Nephron progenitor cell (in vitro differentiated cells): ENCODE results near the gene TAF3.

Experiments used
- DNase-seq: peaks from one replicate; pipeline ENCODE4 v3.0.0; 2021
- H3K27ac Mint-ChIP-seq: 2 replicates; pipeline ENCODE4 v1.8.0; 2021; ENCODE audit warnings: mild to moderate bottlenecking, moderate library complexity, mixed read lengths
- H3K27me3 Mint-ChIP-seq: 2 replicates; pipeline ENCODE4 v1.8.0; 2021; ENCODE audit warnings: mild to moderate bottlenecking, low read depth, mixed read lengths; ENCODE audit not compliant: poor library complexity
- H3K36me3 Mint-ChIP-seq: 2 replicates; pipeline ENCODE4 v1.8.0; 2021; ENCODE audit warnings: low read depth, mixed read lengths
- H3K4me1 Mint-ChIP-seq: 2 replicates; pipeline ENCODE4 v1.8.0; 2021; ENCODE audit warnings: mixed read lengths
- H3K4me3 Mint-ChIP-seq: 2 replicates; pipeline ENCODE4 v1.8.0; 2021; ENCODE audit warnings: mild to moderate bottlenecking, moderate library complexity, mixed read lengths
- H3K9me3 Mint-ChIP-seq: 2 replicates; pipeline ENCODE4 v1.8.0; 2021; ENCODE audit warnings: mild to moderate bottlenecking, moderate library complexity, mixed read lengths
- CTCF ChIP-seq: fragments of 200-600 bp; sonication (generic); IDR thresholded peaks from 2 replicates; pipeline ENCODE4 v1.5.0; 2021; ENCODE audit warnings: antibody characterized with exemption

The TAF3 gene

GRCh38 chr10:7932301-7933036, 114.2 kb downstream of the TAF3 start:
- no peak for TF ChIP-seq CTCF
- Mint-ChIP-seq H3K4me3 (no peak overlapping the region), H3K36me3 (peaks cover 17% of the 10 kb centered on the region), H3K27me3 (no peaks in the 10 kb centered on the region), H3K4me1 (peaks cover 21% of the 10 kb centered on the region), H3K27ac (no peak overlapping the region), H3K9me3 (peaks cover 24% of the 10 kb centered on the region)
- DNase-seq = no peak

- Mint-ChIP-seq H3K4me3 (no peak overlapping the region), H3K27me3 (no peaks in the 10 kb centered on the region), H3K4me1 (peaks cover 16% of the 10 kb centered on the region), H3K9me3 (peaks cover 30% of the 10 kb centered on the region), H3K36me3 (peaks cover 20% of the 10 kb centered on the region), H3K27ac (peak overlapping the region; percentile 8)
- no peak for DNase-seq
- TF ChIP-seq CTCF = no peak
Measured at GRCh38 chr10:7933262-7933661, 115.0 kb downstream of the TAF3 start.

DNA sequence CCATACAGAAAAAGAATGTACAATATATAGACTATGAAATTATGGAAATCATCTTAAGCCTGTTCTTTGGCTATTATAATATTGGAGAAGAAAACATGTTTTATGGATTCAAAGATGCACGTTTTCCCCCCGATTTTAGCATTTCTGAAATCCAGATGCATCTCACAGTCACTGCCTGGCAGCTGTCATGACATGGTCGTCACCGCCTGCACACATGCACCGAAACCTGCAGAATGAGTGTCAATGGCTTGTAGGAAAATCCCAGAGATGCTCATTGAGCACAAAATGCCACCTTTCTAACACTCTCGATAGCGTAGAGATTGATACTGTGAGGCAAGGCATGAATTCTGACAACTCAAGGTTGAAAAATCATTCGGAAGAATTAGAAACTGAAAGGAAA, 115.5 kb downstream of the TAF3 start:
- H3K4me3 Mint-ChIP-seq = no peak overlapping the region
- peaks cover 35% of the 10 kb centered on the region for H3K9me3 Mint-ChIP-seq
- H3K36me3 Mint-ChIP-seq = peaks cover 23% of the 10 kb centered on the region
- peaks cover 16% of the 10 kb centered on the region for H3K4me1 Mint-ChIP-seq
- no peak for TF ChIP-seq CTCF
- no peaks in the 10 kb centered on the region for H3K27me3 Mint-ChIP-seq
- DNase-seq = no peak
- H3K27ac Mint-ChIP-seq = peak overlapping the region; percentile 8

GRCh38 chr10:7937315-7937945, 119.1 kb downstream of the TAF3 start:
- Mint-ChIP-seq H3K4me1 (peaks cover 11% of the 10 kb centered on the region), H3K27me3 (no peaks in the 10 kb centered on the region), H3K27ac (no peak overlapping the region), H3K4me3 (no peak overlapping the region), H3K9me3 (peaks cover 39% of the 10 kb centered on the region), H3K36me3 (peaks cover 30% of the 10 kb centered on the region)
- no peak for TF ChIP-seq CTCF
- DNase-seq = no peak

DNA sequence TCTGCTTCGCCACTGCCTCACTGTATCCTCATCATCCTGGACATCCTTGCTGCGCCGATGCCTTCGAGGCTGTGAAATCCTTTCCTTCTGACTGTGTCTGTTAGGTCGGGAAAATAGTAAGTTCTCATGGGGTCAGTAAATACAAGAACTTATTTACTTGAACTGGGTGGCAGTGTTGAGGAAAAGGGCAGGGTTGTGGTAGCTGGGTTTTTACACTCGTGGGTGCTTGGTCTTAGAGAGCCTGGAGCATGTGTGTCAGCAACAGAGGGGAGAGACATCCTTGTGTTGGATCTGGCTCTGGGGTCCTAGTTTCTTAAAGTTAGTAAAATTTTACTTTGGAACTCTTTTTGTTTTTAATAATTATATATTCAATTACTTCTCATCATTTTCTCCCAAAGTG, 123.3 kb downstream of the TAF3 start:
- DNase-seq = no peak
- Mint-ChIP-seq H3K9me3 (peaks cover 24% of the 10 kb centered on the region), H3K4me3 (no peak overlapping the region), H3K36me3 (peaks cover 22% of the 10 kb centered on the region), H3K27me3 (peaks cover 4% of the 10 kb centered on the region), H3K27ac (no peak overlapping the region), H3K4me1 (peaks cover 21% of the 10 kb centered on the region)
- TF ChIP-seq CTCF = no peak

GRCh38 chr10:7942316-7942715, 124.0 kb downstream of the TAF3 start:
- Mint-ChIP-seq H3K27ac (no peak overlapping the region), H3K36me3 (peaks cover 15% of the 10 kb centered on the region)

More at GRCh38 chr10:7942316-7942715, 124.0 kb downstream of the TAF3 start:
- H3K27me3 Mint-ChIP-seq = peaks cover 6% of the 10 kb centered on the region
- no peak for DNase-seq
- H3K4me3 Mint-ChIP-seq = no peak overlapping the region
- peaks cover 25% of the 10 kb centered on the region for H3K4me1 Mint-ChIP-seq
- H3K9me3 Mint-ChIP-seq = peaks cover 16% of the 10 kb centered on the region
- TF ChIP-seq CTCF = no peak
